Hematopoietic multipotent progenitor cell treated with erythropoietin and hydrocortisone succinate and interleukin-3 and kit ligand, for 4 days (in vitro differentiated cells): ENCODE results near the gene TXNRD1.
"Not testable (repeated sequence)": the region's sequence is repeated elsewhere in the genome, so short reads cannot be mapped to it uniquely, and the experiment has no call there.

Source experiments
- DNase-seq: peaks from one replicate; pipeline ENCODE4 v3.0.0-alpha.2; 2015

TXNRD1 gene

GRCh38 chr12:104331376-104331775 lies 115.8 kb downstream of the TXNRD1 start:
- no peak for DNase-seq

- not testable (repeated sequence) for DNase-seq
Observed at GRCh38 chr12:104332273-104332672, 116.7 kb downstream of the TXNRD1 start.

- DNase-seq, result no peak
Observed at GRCh38 chr12:104333692-104334255, 118.2 kb downstream of the TXNRD1 start.

- no peak for DNase-seq
Observed at GRCh38 chr12:104334581-104334980, 119.0 kb downstream of the TXNRD1 start.

GRCh38 chr12:104336115-104336514 lies 120.5 kb downstream of the TXNRD1 start:
- no peak for DNase-seq

GRCh38 chr12:104337030-104337558 lies 121.5 kb downstream of the TXNRD1 start:
- no peak for DNase-seq

- no peak for DNase-seq
Observed at GRCh38 chr12:104339663-104340062, 124.1 kb downstream of the TXNRD1 start.

- no peak for DNase-seq
Observed at GRCh38 chr12:104340177-104340576, 124.6 kb downstream of the TXNRD1 start.

GRCh38 chr12:104340925-104341611 lies 125.5 kb downstream of the TXNRD1 start:
- DNase-seq, result no peak

GRCh38 chr12:104342147-104342546 lies 126.6 kb downstream of the TXNRD1 start:
- no peak for DNase-seq

GRCh38 chr12:104342635-104343249 lies 127.2 kb downstream of the TXNRD1 start:
- DNase-seq, result no peak

- DNase-seq, result no peak
Observed at GRCh38 chr12:104344682-104345081, 129.1 kb downstream of the TXNRD1 start.

GRCh38 chr12:104345234-104346066 lies 129.9 kb downstream of the TXNRD1 start:
- no peak for DNase-seq

- no peak for DNase-seq
Observed at GRCh38 chr12:104347374-104348075, 131.9 kb downstream of the TXNRD1 start.

GRCh38 chr12:104348283-104348993 lies 132.9 kb downstream of the TXNRD1 start:
- no peak for DNase-seq

GRCh38 chr12:104348994-104349494 lies 133.5 kb downstream of the TXNRD1 start:
- DNase-seq, result no peak

- DNase-seq, result no peak
Observed at GRCh38 chr12:104350211-104351056, 134.9 kb downstream of the TXNRD1 start.

GRCh38 chr12:104351057-104351983 lies 135.7 kb downstream of the TXNRD1 start:
- DNase-seq, result no peak

GRCh38 chr12:104352106-104352713 lies 136.6 kb downstream of the TXNRD1 start:
- DNase-seq, result no peak
